ENCODE results near the gene OBSL1.

Gene OBSL1

GRCh38 chr2:219531639-219532377 is 39.5 kb downstream of the OBSL1 start:
- DNase-seq (ENCODE audit: low read depth in 3 of 3), result no peak

- peak; percentile 68 to 80 (median 76) for DNase-seq (ENCODE audit: low read depth in 3 of 3)
Observed at GRCh38 chr2:219530048-219530963, 41.0 kb downstream of the OBSL1 start.

GRCh38 chr2:219527472-219527871 is 43.9 kb downstream of the OBSL1 start:
- DNase-seq (ENCODE audit: low read depth in 3 of 3), result no peak

GRCh38 chr2:219527076-219527394 is 44.3 kb downstream of the OBSL1 start:
- DNase-seq (ENCODE audit: low read depth in 3 of 3), result no peak

GRCh38 chr2:219526320-219527075 is 44.8 kb downstream of the OBSL1 start:
- DNase-seq (ENCODE audit: low read depth in 3 of 3), result no peak

GRCh38 chr2:219525533-219526232 is 45.7 kb downstream of the OBSL1 start:
- no peak for DNase-seq (ENCODE audit: low read depth in 3 of 3)

- DNase-seq (ENCODE audit: low read depth in 3 of 3), result no peak
Observed at GRCh38 chr2:219524817-219525216, 46.5 kb downstream of the OBSL1 start.

GRCh38 chr2:219523031-219523671 is 48.2 kb downstream of the OBSL1 start:
- no peak for DNase-seq (ENCODE audit: low read depth in 3 of 3)

GRCh38 chr2:219522111-219523030 is 49.0 kb downstream of the OBSL1 start:
- no peak for DNase-seq (ENCODE audit: low read depth in 3 of 3)

- DNase-seq (ENCODE audit: low read depth in 3 of 3), result no peak
Observed at GRCh38 chr2:219521066-219521880, 50.1 kb downstream of the OBSL1 start.

- DNase-seq (ENCODE audit: low read depth in 3 of 3), result no peak
Observed at GRCh38 chr2:219520079-219520478, 51.3 kb downstream of the OBSL1 start.

GRCh38 chr2:219519526-219519916 is 51.8 kb downstream of the OBSL1 start:
- DNase-seq (ENCODE audit: low read depth in 3 of 3), result no peak

- no peak for DNase-seq (ENCODE audit: low read depth in 3 of 3)
Observed at GRCh38 chr2:219517954-219518778, 53.2 kb downstream of the OBSL1 start.

- DNase-seq (ENCODE audit: low read depth in 3 of 3), result no peak
Observed at GRCh38 chr2:219516888-219517287, 54.5 kb downstream of the OBSL1 start.

GRCh38 chr2:219515874-219516629 is 55.3 kb downstream of the OBSL1 start:
- DNase-seq (ENCODE audit: low read depth in 3 of 3), result no peak

- no peak for DNase-seq (ENCODE audit: low read depth in 3 of 3)
Observed at GRCh38 chr2:219514836-219515235, 56.5 kb downstream of the OBSL1 start.

GRCh38 chr2:219514196-219514761 is 57.1 kb downstream of the OBSL1 start, which contains the start of gene ASIC4:
Gene ASIC4, plus strand, starts transcription at chr2:219514482. Its CDS starts 243 bp downstream, at chr2:219514725.
- no peak for DNase-seq (ENCODE audit: low read depth in 3 of 3)

Measured in stimulated activated CD4-positive, alpha-beta T cell treated with anti-CD3 and anti-CD28 coated beads, TNF-alpha, amount 100 ng/mL, for 4 hours (primary cell).